Measurements from ENCODE around the gene BMP4.

DNA sequence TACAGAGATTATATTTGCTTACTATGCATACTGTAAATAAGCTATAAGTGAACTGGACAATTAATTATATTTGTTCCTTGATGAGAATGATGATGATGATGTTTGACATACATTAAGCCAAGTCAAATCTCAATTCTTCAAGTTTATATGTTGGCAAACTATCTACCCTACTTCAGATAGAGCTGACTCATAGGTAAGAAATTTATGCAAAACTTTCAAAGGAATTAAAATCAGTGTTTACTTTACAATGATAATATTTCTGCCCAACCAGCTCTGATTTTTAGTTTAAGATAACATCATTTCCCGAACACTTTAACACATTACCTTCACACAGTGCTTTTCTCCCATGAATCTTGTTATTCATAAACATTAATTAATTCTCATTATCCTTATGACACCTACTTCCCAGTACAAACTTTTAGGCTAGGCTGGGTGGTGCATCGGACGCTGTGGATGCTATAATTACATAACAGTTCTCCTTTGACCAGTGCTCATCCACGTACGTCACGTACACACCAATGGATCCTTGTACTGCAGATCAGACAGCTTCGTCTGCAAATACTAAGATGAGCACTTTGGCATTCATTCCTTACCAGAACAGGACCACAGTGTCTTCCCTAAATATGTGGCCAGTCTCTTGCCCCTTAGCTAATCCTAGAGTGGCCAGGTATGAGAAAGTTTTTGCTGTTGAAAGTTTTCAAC, 18.3 kb downstream of the BMP4 start:
- no peak for TF ChIP-seq TAF1 (IDR thresholded peaks at IDR 0.05; ENCODE audit: borderline replicate concordance, low read depth, low read length)
- no peak for TF ChIP-seq POLR2AphosphoS5 (IDR thresholded peaks at IDR 0.05; ENCODE audit: low read depth, low read length)

Data from GM12892 (cell line).